Stimulated activated CD8-positive, alpha-beta memory T cell treated with anti-CD3 and anti-CD28 coated beads, Interleukin-7, amount 100 ng/mL, for 4 hours (primary cell): ENCODE data around the gene NFIA.
"Not testable (repeated sequence)": the region's sequence is repeated elsewhere in the genome, so short reads cannot be mapped to it uniquely, and the experiment has no call there.

Experiments
- DNase-seq, 2 donors: peaks; one replicate each; pipeline ENCODE4 v3.0.0-alpha.2; 2020; ENCODE audit warnings: low read depth in 2 of 2

NFIA gene

GRCh38 chr1:61271412-61271789, 189.0 kb downstream of the NFIA start:
- no peak for DNase-seq

GRCh38 chr1:61273167-61273705, 190.9 kb downstream of the NFIA start:
- no peak for DNase-seq

GRCh38 chr1:61273861-61274260, 191.5 kb downstream of the NFIA start:
- DNase-seq = no peak

- DNase-seq = no peak
Observed at GRCh38 chr1:61274939-61275338, 192.6 kb downstream of the NFIA start.

- no peak for DNase-seq
Observed at GRCh38 chr1:61276246-61276645, 193.9 kb downstream of the NFIA start.

- no peak for DNase-seq
Observed at GRCh38 chr1:61277121-61277690, 194.8 kb downstream of the NFIA start.

- not testable (repeated sequence) for DNase-seq
Observed at GRCh38 chr1:61278503-61278902, 196.1 kb downstream of the NFIA start.

- no peak for DNase-seq
Observed at GRCh38 chr1:61278966-61279365, 196.6 kb downstream of the NFIA start.

GRCh38 chr1:61279570-61279969, 197.2 kb downstream of the NFIA start:
- DNase-seq = no peak

GRCh38 chr1:61280452-61280851, 198.1 kb downstream of the NFIA start:
- no peak for DNase-seq

- no peak for DNase-seq
Observed at GRCh38 chr1:61282387-61282786, 200.0 kb downstream of the NFIA start.

GRCh38 chr1:61284248-61284854, 202.0 kb downstream of the NFIA start:
- no peak for DNase-seq

- no peak for DNase-seq
Observed at GRCh38 chr1:61284936-61285335, 202.6 kb downstream of the NFIA start.

GRCh38 chr1:61285371-61285885, 203.1 kb downstream of the NFIA start:
- DNase-seq = no peak

GRCh38 chr1:61287014-61287413, 204.7 kb downstream of the NFIA start:
- DNase-seq = no peak

GRCh38 chr1:61287734-61288133, 205.4 kb downstream of the NFIA start:
- no peak for DNase-seq

GRCh38 chr1:61289232-61290098, 207.1 kb downstream of the NFIA start:
- DNase-seq = no peak

- no peak for DNase-seq
Observed at GRCh38 chr1:61290525-61290924, 208.2 kb downstream of the NFIA start.

GRCh38 chr1:61293197-61293596, 210.8 kb downstream of the NFIA start:
- no peak for DNase-seq

GRCh38 chr1:61293986-61294504, 211.7 kb downstream of the NFIA start:
- no peak for DNase-seq

GRCh38 chr1:61294930-61295329, 212.6 kb downstream of the NFIA start:
- DNase-seq = no peak

- DNase-seq = no peak
Observed at GRCh38 chr1:61295818-61296537, 213.6 kb downstream of the NFIA start.
